GM12878 (cell line): Measurements from ENCODE around the gene DZIP1L.

Source experiments
- BRCA1 ChIP-seq: IDR thresholded peaks from 2 replicates; pipeline ENCODE4 v1.6.1; 2011; ENCODE audit warnings: low read depth, low read length, improper control_type of control experiment
- DPF2 ChIP-seq: fragments of 450-650 bp; IDR thresholded peaks from 2 replicates; pipeline ENCODE4 v1.6.1; 2017; ENCODE audit warnings: mild to moderate bottlenecking
- HDAC2 ChIP-seq: fragments of 200-600 bp; sonication (generic); IDR thresholded peaks from 2 replicates; pipeline ENCODE4 v1.6.1; 2017
- MEF2A ChIP-seq: IDR thresholded peaks from 2 replicates; pipeline ENCODE4 v1.6.1; 2011; ENCODE audit warnings: low read depth, mild to moderate bottlenecking, low read length, moderate library complexity; ENCODE audit not compliant: insufficient read depth
- NRF1 ChIP-seq: conservative IDR thresholded peaks from 2 replicates; pipeline ENCODE4 v1.6.1; 2011; ENCODE audit warnings: mild to moderate bottlenecking, low read depth, low read length, improper control_type of control experiment
- POLR2A ChIP-seq: IDR thresholded peaks from 2 replicates; pipeline ENCODE4 v1.6.1; 2011; ENCODE audit warnings: low read depth, mild to moderate bottlenecking, low read length
- SIX5 ChIP-seq: IDR thresholded peaks from 2 replicates; pipeline ENCODE4 v1.6.1; 2011; ENCODE audit warnings: mild to moderate bottlenecking, low read depth, low read length, moderate library complexity; ENCODE audit not compliant: severe bottlenecking
- TF ChIP-seq, protein P1 (sequence below), 3 experiments: IDR thresholded peaks in 2 of 3; conservative IDR thresholded peaks in 1 of 3; 2 replicates each; pipeline ENCODE4 v1.5.1; 2011; ENCODE audit warnings: low read depth in 3 of 3, low read length in 3 of 3, mild to moderate bottlenecking in 3 of 3, control low read depth in 2 of 3, moderate library complexity in 2 of 3, inconsistent platforms in 1 of 3, mixed read lengths in 1 of 3; ENCODE audit not compliant: control insufficient read depth in 2 of 3, insufficient read depth in 1 of 3; ENCODE audit errors: extremely low read depth in 1 of 3
- TF ChIP-seq, protein P2 (sequence below): IDR thresholded peaks from 2 replicates; pipeline ENCODE4 v1.6.1; 2012; ENCODE audit warnings: low read depth, low read length, improper control_type of control experiment
- TF ChIP-seq, protein P3 (sequence below): fragments of 450-650 bp; IDR thresholded peaks from 2 replicates; pipeline ENCODE4 v1.6.1; 2017; ENCODE audit warnings: mild to moderate bottlenecking
- TF ChIP-seq, protein P4 (sequence below): fragments of 450-650 bp; IDR thresholded peaks from 2 replicates; pipeline ENCODE4 v1.6.1; 2017; ENCODE audit warnings: mild to moderate bottlenecking, low read depth, inconsistent platforms; ENCODE audit not compliant: poor library complexity, severe bottlenecking

DNA sequence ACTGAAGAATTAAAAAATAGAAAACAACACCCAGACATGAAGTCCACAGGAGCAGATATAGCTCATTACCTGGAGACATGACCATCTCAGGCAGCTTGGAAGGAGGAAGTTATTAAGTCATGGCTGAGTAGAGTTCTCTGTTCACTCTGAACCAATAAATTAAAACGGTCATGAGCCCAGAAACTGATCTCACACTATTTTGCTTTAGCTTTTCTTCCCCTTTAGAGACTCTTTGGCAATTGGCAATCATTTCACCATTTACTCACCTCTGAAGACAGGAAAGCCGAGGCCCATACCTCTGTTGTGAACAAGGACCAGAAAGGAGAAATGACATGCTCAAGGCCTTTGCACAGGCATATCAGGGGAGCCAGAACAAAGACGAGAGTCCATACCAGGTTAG is 78.8 kb downstream of the DZIP1L start:
- TF ChIP-seq, protein P1, sequence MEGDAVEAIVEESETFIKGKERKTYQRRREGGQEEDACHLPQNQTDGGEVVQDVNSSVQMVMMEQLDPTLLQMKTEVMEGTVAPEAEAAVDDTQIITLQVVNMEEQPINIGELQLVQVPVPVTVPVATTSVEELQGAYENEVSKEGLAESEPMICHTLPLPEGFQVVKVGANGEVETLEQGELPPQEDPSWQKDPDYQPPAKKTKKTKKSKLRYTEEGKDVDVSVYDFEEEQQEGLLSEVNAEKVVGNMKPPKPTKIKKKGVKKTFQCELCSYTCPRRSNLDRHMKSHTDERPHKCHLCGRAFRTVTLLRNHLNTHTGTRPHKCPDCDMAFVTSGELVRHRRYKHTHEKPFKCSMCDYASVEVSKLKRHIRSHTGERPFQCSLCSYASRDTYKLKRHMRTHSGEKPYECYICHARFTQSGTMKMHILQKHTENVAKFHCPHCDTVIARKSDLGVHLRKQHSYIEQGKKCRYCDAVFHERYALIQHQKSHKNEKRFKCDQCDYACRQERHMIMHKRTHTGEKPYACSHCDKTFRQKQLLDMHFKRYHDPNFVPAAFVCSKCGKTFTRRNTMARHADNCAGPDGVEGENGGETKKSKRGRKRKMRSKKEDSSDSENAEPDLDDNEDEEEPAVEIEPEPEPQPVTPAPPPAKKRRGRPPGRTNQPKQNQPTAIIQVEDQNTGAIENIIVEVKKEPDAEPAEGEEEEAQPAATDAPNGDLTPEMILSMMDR (IDR thresholded peaks at IDR 0.05 in 2 of 3, conservative IDR thresholded peaks at IDR 0.05 in 1 of 3; ENCODE audit: control insufficient read depth in 2 of 3, extremely low read depth in 1 of 3, insufficient read depth in 1 of 3, low read depth in 3 of 3, low read length in 3 of 3), result no peak
- TF ChIP-seq MEF2A, result no peak
- TF ChIP-seq, protein P2, sequence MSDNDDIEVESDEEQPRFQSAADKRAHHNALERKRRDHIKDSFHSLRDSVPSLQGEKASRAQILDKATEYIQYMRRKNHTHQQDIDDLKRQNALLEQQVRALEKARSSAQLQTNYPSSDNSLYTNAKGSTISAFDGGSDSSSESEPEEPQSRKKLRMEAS, result no peak
- no peak for TF ChIP-seq POLR2A
- TF ChIP-seq DPF2, result 0 out of 2 replicates have a peak, but pooled peaks have one; percentile 34
- TF ChIP-seq SIX5, result no peak
- TF ChIP-seq, protein P3, sequence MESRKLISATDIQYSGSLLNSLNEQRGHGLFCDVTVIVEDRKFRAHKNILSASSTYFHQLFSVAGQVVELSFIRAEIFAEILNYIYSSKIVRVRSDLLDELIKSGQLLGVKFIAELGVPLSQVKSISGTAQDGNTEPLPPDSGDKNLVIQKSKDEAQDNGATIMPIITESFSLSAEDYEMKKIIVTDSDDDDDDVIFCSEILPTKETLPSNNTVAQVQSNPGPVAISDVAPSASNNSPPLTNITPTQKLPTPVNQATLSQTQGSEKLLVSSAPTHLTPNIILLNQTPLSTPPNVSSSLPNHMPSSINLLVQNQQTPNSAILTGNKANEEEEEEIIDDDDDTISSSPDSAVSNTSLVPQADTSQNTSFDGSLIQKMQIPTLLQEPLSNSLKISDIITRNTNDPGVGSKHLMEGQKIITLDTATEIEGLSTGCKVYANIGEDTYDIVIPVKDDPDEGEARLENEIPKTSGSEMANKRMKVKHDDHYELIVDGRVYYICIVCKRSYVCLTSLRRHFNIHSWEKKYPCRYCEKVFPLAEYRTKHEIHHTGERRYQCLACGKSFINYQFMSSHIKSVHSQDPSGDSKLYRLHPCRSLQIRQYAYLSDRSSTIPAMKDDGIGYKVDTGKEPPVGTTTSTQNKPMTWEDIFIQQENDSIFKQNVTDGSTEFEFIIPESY, result no peak
- TF ChIP-seq, protein P4, sequence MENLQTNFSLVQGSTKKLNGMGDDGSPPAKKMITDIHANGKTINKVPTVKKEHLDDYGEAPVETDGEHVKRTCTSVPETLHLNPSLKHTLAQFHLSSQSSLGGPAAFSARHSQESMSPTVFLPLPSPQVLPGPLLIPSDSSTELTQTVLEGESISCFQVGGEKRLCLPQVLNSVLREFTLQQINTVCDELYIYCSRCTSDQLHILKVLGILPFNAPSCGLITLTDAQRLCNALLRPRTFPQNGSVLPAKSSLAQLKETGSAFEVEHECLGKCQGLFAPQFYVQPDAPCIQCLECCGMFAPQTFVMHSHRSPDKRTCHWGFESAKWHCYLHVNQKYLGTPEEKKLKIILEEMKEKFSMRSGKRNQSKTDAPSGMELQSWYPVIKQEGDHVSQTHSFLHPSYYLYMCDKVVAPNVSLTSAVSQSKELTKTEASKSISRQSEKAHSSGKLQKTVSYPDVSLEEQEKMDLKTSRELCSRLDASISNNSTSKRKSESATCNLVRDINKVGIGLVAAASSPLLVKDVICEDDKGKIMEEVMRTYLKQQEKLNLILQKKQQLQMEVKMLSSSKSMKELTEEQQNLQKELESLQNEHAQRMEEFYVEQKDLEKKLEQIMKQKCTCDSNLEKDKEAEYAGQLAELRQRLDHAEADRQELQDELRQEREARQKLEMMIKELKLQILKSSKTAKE, result no peak
- no peak for TF ChIP-seq HDAC2
- TF ChIP-seq NRF1, result no peak
- no peak for TF ChIP-seq BRCA1
